ENCODE results near the gene GPR161. TPM values are rescaled to one million over a fixed set of nuclear protein-coding genes. Genes with fewer than 3 reads are reported as not detected.

GPR161 gene
- total and polyA plus RNA-seq, 2 donors (not counting 1 experiment from before 2014, with no cell fraction given) = 10.2 to 18.7 TPM

GRCh38 chr1:168134132-168134531 lies 2.6 kb downstream of the GPR161 start:
- Histone ChIP-seq H3K27me3 (ENCODE audit: control insufficient read depth, insufficient read depth, low read length) (no peaks in the 10 kb centered on the region), H3K27ac (ENCODE audit: insufficient read depth, low read length) (no peak overlapping the region), H3K9me3 (ENCODE audit: control insufficient read depth, insufficient read depth, low read depth, low read length) (no peaks in the 10 kb centered on the region), H3K4me3 (replicated peaks in 1 of 4; ENCODE audit: control extremely low read depth in 1 of 4, insufficient read depth in 1 of 4, low read depth in 3 of 4, low read length in 4 of 4) (no peak overlapping the region), H3K4me2 (ENCODE audit: extremely low read depth, insufficient read depth, low read length) (no peak overlapping the region), H3K79me2 (ENCODE audit: control insufficient read depth, insufficient read depth, low read length) (no peaks in the 10 kb centered on the region), H2AFZ (ENCODE audit: low read length) (no peak overlapping the region), H3K36me3 (ENCODE audit: control insufficient read depth, insufficient read depth, low read length) (peaks cover 2% of the 10 kb centered on the region), H4K20me1 (ENCODE audit: control insufficient read depth, extremely low read depth, insufficient read depth, low read length) (no peaks in the 10 kb centered on the region), H3K9ac (ENCODE audit: insufficient read depth, low read length) (no peak overlapping the region), H3K4me1 (ENCODE audit: control insufficient read depth, extremely low read depth, insufficient read depth, low read length) (peaks cover 9% of the 10 kb centered on the region)
- TF ChIP-seq CTCF (conservative IDR thresholded peaks at IDR 0.05 in 1 of 2, IDR thresholded peaks at IDR 0.05 in 1 of 2; ENCODE audit: low read depth in 1 of 2, low read length in 2 of 2) (no peak), EZH2 (IDR thresholded peaks at IDR 0.05; ENCODE audit: low read length, missing control alignments) (no peak)
- DNase-seq (ENCODE audit: low read depth in 2 of 2) = no peak

- no peak for DNase-seq (ENCODE audit: low read depth in 2 of 2)
- H4K20me1 ChIP-seq (ENCODE audit: control insufficient read depth, extremely low read depth, insufficient read depth, low read length) = no peaks in the 10 kb centered on the region
- H3K79me2 ChIP-seq (ENCODE audit: control insufficient read depth, insufficient read depth, low read length) = no peaks in the 10 kb centered on the region
- H3K36me3 ChIP-seq (ENCODE audit: control insufficient read depth, insufficient read depth, low read length) = peaks cover 2% of the 10 kb centered on the region
- H3K27ac ChIP-seq (ENCODE audit: insufficient read depth, low read length) = no peak overlapping the region
- H2AFZ ChIP-seq (ENCODE audit: low read length) = no peak overlapping the region
- no peak overlapping the region for H3K9ac ChIP-seq (ENCODE audit: insufficient read depth, low read length)
- no peaks in the 10 kb centered on the region for H3K27me3 ChIP-seq (ENCODE audit: control insufficient read depth, insufficient read depth, low read length)
- no peak overlapping the region for H3K4me2 ChIP-seq (ENCODE audit: extremely low read depth, insufficient read depth, low read length)
- TF ChIP-seq CTCF (conservative IDR thresholded peaks at IDR 0.05 in 1 of 2, IDR thresholded peaks at IDR 0.05 in 1 of 2; ENCODE audit: low read depth in 1 of 2, low read length in 2 of 2) = no peak
- no peak for TF ChIP-seq EZH2 (IDR thresholded peaks at IDR 0.05; ENCODE audit: low read length, missing control alignments)
- no peaks in the 10 kb centered on the region for H3K4me1 ChIP-seq (ENCODE audit: control insufficient read depth, extremely low read depth, insufficient read depth, low read length)
- H3K4me3 ChIP-seq (replicated peaks in 1 of 4; ENCODE audit: control extremely low read depth in 1 of 4, insufficient read depth in 1 of 4, low read depth in 3 of 4, low read length in 4 of 4) = no peak overlapping the region
- no peaks in the 10 kb centered on the region for H3K9me3 ChIP-seq (ENCODE audit: control insufficient read depth, insufficient read depth, low read depth, low read length)
Measured at GRCh38 chr1:168129933-168130332, 6.8 kb downstream of the GPR161 start.

GRCh38 chr1:168127503-168127902 lies 9.2 kb downstream of the GPR161 start:
- no peaks in the 10 kb centered on the region for H4K20me1 ChIP-seq (ENCODE audit: control insufficient read depth, extremely low read depth, insufficient read depth, low read length)
- no peaks in the 10 kb centered on the region for H3K79me2 ChIP-seq (ENCODE audit: control insufficient read depth, insufficient read depth, low read length)
- H3K4me1 ChIP-seq (ENCODE audit: control insufficient read depth, extremely low read depth, insufficient read depth, low read length) = no peaks in the 10 kb centered on the region
- no peak overlapping the region for H3K4me3 ChIP-seq (replicated peaks in 1 of 4; ENCODE audit: control extremely low read depth in 1 of 4, insufficient read depth in 1 of 4, low read depth in 3 of 4, low read length in 4 of 4)
- H3K27ac ChIP-seq (ENCODE audit: insufficient read depth, low read length) = no peak overlapping the region
- no peak overlapping the region for H2AFZ ChIP-seq (ENCODE audit: low read length)
- TF ChIP-seq CTCF (conservative IDR thresholded peaks at IDR 0.05 in 1 of 2, IDR thresholded peaks at IDR 0.05 in 1 of 2; ENCODE audit: low read depth in 1 of 2, low read length in 2 of 2) = no peak
- TF ChIP-seq EZH2 (IDR thresholded peaks at IDR 0.05; ENCODE audit: low read length, missing control alignments) = no peak
- no peak overlapping the region for H3K9ac ChIP-seq (ENCODE audit: insufficient read depth, low read length)
- no peak overlapping the region for H3K4me2 ChIP-seq (ENCODE audit: extremely low read depth, insufficient read depth, low read length)
- no peaks in the 10 kb centered on the region for H3K9me3 ChIP-seq (ENCODE audit: control insufficient read depth, insufficient read depth, low read depth, low read length)
- peaks cover 2% of the 10 kb centered on the region for H3K36me3 ChIP-seq (ENCODE audit: control insufficient read depth, insufficient read depth, low read length)
- peak in 1 of 2 donors; percentile 38 for DNase-seq (ENCODE audit: low read depth in 2 of 2)
- no peaks in the 10 kb centered on the region for H3K27me3 ChIP-seq (ENCODE audit: control insufficient read depth, insufficient read depth, low read length)
